Hematopoietic multipotent progenitor cell treated with erythropoietin and hydrocortisone succinate and interleukin-3 and kit ligand, for 8 days (in vitro differentiated cells): ENCODE results near the gene APBA1.
A peak's percentile ranks its signal among the peaks of the same experiment; 100 is the strongest.

Experiments
- DNase-seq: peaks from one replicate; pipeline ENCODE4 v3.0.0-alpha.2; 2015

APBA1 gene

GRCh38 chr9:69671879-69672595, at the start of gene APBA1:
Gene APBA1 (minus strand): TSS chr9:69672371.
- peak; percentile 16 for DNase-seq

DNA sequence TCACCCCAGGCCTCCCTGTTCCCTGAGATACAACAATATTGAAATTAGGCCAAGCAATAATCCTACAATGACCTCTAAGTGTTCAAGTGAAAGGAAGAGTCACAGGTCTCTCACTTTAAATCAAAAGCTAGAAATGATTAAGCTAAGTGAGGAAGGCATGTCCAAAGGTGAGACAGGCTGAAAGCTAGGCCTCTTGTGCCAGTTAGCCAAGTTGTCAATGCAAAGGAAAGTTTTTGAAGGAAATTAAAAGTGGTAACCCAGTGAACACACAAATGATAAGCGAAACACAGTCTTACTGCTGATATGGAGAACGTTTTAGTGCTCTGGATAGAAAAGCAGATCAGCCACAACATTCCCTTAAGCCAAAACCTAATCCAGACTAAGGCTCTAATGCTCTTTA, 47.8 kb upstream of the APBA1 start:
- peak; percentile 10 for DNase-seq

DNA sequence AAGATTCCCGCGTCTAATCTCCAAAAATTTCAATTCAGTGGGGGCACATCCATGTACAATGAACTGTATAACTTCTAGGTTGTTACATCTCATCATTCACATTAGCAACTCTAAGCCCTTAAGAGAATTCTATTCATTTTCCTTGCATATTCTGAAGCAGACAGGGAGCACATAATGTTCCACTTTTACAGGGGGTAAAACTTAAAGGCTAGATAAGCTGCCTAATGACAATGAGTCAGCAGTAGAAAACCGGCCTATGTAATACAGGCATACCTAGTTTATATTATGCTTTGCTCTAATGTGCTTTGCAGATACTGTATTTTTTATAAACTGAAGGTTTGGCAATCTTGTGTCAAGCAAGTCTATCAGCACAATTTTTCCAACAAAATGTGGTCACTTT, 47.2 kb upstream of the APBA1 start:
- peak; percentile 61 for DNase-seq

DNA sequence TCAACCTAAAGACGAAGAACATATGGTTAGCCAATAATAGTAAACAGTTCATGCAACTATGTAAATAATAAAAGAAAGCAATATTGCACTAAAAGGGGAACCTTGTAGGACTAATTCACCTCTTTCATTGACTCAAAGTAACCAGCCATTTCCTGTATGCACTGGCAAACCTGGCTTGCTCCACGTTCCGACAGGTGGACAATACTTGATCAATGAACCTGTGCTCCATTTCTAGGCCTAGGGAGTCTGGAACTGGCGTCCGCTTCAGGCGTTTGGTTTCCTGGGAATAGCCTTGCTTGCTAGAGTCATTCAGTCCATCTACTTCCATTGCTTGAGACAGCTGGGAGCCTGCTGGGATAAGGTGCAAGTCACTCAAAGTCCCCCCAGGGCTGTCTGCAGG, 46.0 kb upstream of the APBA1 start:
- no peak for DNase-seq

GRCh38 chr9:69715825-69716224, 43.7 kb upstream of the APBA1 start:
- no peak for DNase-seq

GRCh38 chr9:69715096-69715495, 42.9 kb upstream of the APBA1 start:
- DNase-seq = no peak

DNA sequence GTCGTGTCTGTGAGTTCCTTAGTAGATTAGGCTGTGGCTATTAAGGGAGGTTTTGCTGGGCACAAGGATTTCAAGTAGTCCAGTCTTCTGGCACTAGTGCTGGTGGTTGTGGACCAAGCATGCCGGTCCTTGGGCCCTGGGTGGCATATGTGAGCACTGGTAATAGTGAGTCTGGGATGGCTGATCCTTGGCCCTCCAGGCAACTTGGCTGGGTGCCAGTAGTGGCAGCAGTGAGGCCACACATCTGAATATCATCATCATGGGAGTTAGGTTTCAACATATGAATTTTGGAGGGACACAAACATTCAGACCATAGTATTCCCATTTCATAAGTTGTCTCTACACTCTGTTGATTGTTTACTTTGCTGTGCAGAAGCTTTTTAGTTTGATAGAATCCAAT, 25.3 kb upstream of the APBA1 start:
- DNase-seq = no peak

GRCh38 chr9:69696802-69697201, 24.6 kb upstream of the APBA1 start:
- no peak for DNase-seq

DNA sequence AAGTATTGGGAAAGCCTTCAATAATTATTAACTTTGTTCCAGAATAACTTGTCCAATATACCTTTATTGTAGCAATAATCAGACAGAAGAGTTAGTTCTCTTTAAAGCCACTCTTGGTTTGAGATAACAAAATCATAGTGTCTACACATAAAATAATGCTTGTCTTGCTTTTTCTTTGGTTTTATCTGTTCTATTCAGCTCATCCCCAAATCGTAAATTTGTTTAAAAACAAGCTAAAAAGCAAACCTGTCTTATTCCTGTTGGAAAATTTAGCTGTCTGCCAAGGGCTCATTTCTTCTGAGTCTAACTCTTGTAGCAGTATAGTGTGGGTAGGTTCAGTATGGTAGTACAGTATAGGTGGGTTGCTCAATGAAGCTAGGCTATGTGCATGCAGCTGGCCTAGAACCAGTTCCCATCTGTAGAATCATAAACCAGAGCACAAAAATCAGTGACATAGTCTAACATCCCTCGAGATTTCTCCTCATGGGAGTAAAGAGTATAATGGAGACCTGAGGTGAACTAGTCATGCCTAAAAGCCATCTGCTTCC, 17.9 kb upstream of the APBA1 start:
- DNase-seq = no peak

GRCh38 chr9:69683927-69684326, 11.8 kb upstream of the APBA1 start:
- no peak for DNase-seq

DNA sequence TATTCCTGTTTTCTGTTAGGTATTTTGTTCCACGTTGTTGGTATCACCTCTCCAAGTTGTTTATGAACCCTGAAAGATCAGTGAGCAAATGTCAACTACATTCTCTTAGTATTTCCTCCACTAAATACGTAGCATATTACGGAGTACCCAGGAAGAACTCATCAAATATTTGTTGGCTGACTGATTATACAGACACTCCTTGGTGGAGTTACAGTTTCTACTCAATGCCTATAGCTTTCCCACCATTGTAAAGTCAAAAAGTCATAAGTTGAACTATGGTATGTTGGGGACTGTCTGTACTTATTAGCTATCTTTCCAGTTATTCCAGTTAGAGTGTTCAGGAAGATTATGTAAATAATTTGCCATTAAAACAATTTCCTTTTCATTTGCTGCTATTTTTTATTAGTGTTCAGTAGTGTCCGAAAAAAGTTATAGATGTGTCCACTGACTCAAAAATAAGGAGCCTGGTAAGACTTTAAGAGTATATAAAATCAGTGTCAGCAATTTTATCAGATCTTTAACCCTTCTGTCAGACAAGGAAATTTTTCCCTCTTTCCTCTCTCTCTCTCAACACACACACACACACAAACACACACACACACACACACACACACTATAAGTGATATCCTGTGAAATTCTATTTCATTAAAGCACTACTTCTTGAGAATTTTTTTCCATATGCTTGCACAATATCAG, 6.8 kb upstream of the APBA1 start:
- no peak for DNase-seq

DNA sequence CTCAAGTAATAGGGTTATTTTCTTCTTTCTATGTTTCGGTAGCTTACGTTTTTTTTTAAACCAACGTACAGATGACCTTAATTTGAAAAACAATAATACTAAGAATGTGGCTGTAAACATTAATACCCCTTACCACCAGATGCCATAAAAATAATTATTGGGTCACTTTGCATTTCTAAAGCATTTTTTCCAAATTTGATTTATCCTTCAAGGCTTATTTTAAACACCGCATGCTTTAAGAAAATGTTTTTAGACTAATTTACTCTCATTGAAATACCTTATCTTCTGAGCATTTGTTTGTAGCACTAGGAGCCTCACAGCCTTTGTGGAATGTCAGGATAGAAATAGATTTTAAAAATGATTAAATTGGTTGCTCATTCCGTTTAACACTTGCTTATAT, 5.8 kb upstream of the APBA1 start:
- DNase-seq = no peak

DNA sequence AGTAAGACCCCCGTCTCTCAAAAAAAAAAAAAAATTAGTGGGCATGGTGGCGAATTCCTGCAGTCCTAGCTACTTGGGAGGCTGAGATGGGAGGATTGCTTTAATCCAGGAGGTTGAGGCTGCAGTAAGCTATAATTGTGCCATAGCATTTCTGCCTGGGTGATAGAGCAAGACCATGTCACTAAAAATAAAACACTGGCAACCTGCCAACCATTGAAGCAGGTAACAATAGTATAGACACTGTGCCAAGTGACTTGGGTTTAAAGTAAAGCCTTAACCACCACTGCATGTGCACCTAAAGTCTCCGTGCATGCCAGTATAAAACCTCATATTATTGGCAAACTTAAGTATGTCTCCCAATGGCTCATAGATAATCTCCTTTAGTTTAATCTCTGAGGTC, 3.4 kb upstream of the APBA1 start:
- DNase-seq = no peak

DNA sequence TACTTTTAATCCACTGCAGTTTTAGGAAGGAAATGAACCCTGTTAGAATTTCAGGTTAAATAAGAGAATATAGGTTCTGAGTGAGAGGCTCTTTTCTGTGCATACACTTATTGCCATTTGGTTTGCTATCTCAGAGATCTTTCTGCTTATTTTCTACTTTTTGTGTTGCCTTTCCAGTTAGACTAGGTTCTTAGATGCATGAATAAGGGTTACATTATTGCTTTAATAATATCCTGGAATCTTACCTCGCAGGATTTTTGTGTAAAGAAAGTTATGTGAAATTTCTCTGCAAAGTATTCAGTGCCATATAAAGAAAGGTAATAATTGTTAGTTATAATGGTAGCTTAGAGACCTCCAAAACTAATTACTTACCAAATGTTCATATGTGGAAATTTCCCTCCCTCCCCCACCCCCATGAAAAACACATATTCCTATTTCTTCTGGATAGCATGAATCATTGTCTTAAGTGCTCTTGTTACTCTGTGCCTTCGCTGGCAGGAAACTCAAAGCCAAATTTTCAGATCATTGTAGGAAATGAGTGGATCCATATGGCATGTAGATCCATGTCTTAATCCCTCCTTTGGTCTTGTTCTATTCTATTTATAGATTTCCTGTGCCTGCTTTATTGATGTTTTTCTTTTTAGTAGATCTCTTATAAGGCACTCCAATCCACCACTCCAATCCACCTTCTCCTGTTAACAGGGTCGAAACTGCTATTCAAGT, 2.7 kb upstream of the APBA1 start:
- DNase-seq = no peak

DNA sequence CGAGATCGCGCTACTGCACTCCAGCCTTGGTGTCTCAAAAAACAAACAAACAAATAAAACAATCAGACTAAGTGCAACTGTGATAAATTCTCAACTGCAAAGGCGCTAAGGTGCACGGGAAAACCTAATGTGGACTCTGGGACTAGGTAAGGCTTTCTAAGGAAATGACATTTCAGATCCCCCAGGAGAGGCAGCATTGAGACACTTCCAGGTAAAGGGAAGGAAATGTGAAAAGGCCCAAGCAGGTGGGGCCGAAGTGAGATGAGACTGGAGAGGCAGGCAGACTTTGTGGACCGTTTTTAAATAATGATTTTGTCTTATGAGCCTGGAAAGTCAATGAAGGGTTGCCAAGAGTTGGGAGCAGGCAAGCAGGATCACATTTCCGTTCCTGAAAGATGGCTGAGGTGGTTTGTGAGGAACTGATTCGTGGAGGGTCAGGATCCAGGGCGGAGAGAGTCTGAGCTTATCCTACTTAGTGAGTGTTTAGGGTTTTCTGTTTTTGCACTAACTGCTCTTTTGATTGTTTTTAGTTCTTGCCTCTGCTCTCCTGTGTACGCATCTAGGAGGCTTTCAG, 2.0 kb upstream of the APBA1 start:
- no peak for DNase-seq

GRCh38 chr9:69673311-69673640, 1.1 kb upstream of the APBA1 start:
- DNase-seq = no peak

GRCh38 chr9:69672596-69673310, 582 bp upstream of the APBA1 start:
- DNase-seq = peak; percentile 77

DNA sequence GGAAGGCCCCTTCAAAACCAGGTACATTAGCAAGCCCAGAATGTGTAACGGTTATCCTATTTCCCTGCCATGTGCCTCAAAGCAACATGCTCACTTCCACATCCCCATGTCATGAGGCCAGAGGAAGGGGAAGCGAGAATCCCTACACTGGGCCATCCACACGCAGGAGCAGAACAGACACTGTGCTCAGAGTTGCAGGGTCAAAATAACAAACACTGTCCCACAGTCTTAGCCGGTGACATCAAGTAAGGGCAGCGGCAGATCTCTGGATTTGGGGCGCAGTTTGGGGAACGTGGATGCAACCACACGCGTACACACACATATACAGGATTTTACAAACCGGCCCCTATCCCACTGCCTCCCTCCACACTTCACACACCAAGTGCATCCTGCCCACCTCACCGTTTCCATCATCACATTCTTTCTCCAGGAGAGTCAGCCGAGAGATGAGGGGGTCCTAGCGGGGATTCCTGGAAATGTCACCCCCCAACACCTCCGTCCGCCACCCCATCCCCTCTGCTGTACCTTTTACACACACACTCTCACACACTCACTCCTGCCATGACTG, 776 bp downstream of the APBA1 start:
- no peak for DNase-seq

DNA sequence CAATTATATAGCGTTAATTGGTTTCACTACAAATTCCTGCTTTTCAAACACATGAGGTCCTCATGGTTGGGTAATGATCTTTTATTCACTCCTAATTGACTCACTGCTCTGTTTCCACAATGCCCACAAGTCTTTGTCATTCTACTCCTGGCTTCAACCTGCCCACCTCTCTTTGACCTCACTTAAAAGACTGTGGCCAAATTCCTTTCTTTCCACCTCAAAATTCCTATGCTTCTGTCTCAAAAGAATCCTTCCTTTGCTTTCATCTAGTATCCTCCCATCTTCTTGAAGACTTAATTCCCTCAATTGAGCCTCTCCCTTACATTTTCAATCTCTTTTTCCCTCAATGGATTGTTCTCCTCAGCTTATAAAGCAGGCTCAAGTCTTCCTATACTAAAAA, 4.9 kb downstream of the APBA1 start:
- DNase-seq = no peak

GRCh38 chr9:69660304-69660703, 11.9 kb downstream of the APBA1 start:
- DNase-seq = no peak

DNA sequence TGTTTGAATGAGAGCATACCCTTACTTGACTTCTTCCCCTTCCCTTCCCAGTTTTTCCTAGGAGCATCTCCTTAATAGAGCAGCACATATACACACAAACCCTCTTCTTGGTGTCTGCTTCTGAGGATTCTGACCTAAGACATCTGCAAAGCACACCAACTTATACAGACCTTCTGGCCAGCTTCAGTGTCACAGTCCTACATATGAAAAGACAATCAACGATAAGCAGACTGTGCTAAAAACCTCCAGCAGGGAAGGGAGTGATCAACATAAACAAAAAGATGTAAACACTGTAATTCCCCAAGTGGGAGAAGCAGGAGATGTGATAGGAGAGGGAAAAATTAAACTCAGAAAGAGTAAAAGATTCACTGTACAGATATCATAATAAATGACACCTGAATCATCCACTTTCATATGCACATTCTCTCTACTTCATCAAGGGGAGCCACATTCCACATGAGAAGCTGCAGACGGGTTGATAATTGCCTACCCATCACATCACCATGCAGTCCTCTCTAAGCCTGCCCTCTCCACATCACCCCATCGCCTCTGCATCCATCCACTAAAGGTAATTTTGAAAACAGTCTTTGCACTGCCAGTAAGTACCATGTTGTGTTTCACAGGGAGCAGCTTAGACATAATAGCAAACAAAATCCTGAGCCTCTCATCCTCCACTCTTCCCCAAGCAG, 13.0 kb downstream of the APBA1 start:
- no peak for DNase-seq

- no peak for DNase-seq
These were observed 14.9 kb downstream of the APBA1 start for GRCh38 chr9:69657269-69657668.
